ENCODE results near the gene LAMA4. TPM values are rescaled to one million over a fixed set of nuclear protein-coding genes. Genes with fewer than 3 reads are reported as not detected.

The LAMA4 gene
- total RNA-seq, 1 experiment from 2014 or later, result 11.9 TPM

- CTCF ChIA-PET, result no interaction called here
- Histone ChIP-seq H3K9me3 (ENCODE audit: control insufficient read depth, insufficient read depth, low read depth, low read length) (no peaks in the 10 kb centered on the region), H3K4me1 (ENCODE audit: control insufficient read depth, insufficient read depth, low read length) (no peaks in the 10 kb centered on the region), H3K4me3 (ENCODE audit: low read depth in 2 of 2, low read length in 2 of 2) (no peak overlapping the region), H3K27me3 (ENCODE audit: control insufficient read depth, insufficient read depth, low read length) (no peaks in the 10 kb centered on the region), H3K36me3 (ENCODE audit: control insufficient read depth, insufficient read depth, low read length) (no peaks in the 10 kb centered on the region), H3K27ac (ENCODE audit: low read length) (no peak overlapping the region)
- in situ Hi-C loops (cut with HindIII; ENCODE audit: low pct_unique_long_range_greater_than_20kb, low sequenced_read_pairs), result no loop called here
- ATAC-seq (no peak), DNase-seq (ENCODE audit: low read depth, low spot score) (no peak)
- TF ChIP-seq CTCF (IDR thresholded peaks at IDR 0.05), result no peak
- TF ChIP-seq TCF7L2 (IDR thresholded peaks at IDR 0.05; ENCODE audit: low read depth, low read length), result no peak
- no peak for TF ChIP-seq POLR2AphosphoS5 (IDR thresholded peaks at IDR 0.05; ENCODE audit: low read depth, low read length)
- TF ChIP-seq, protein P1, sequence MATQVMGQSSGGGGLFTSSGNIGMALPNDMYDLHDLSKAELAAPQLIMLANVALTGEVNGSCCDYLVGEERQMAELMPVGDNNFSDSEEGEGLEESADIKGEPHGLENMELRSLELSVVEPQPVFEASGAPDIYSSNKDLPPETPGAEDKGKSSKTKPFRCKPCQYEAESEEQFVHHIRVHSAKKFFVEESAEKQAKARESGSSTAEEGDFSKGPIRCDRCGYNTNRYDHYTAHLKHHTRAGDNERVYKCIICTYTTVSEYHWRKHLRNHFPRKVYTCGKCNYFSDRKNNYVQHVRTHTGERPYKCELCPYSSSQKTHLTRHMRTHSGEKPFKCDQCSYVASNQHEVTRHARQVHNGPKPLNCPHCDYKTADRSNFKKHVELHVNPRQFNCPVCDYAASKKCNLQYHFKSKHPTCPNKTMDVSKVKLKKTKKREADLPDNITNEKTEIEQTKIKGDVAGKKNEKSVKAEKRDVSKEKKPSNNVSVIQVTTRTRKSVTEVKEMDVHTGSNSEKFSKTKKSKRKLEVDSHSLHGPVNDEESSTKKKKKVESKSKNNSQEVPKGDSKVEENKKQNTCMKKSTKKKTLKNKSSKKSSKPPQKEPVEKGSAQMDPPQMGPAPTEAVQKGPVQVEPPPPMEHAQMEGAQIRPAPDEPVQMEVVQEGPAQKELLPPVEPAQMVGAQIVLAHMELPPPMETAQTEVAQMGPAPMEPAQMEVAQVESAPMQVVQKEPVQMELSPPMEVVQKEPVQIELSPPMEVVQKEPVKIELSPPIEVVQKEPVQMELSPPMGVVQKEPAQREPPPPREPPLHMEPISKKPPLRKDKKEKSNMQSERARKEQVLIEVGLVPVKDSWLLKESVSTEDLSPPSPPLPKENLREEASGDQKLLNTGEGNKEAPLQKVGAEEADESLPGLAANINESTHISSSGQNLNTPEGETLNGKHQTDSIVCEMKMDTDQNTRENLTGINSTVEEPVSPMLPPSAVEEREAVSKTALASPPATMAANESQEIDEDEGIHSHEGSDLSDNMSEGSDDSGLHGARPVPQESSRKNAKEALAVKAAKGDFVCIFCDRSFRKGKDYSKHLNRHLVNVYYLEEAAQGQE (IDR thresholded peaks at IDR 0.05; ENCODE audit: insufficient read depth in 1 of 2, low read depth in 2 of 2, low read length in 1 of 2), result no peak
- TF ChIP-seq SIN3A (IDR thresholded peaks at IDR 0.05; ENCODE audit: borderline replicate concordance, insufficient read depth, low read depth, low read length), result no peak
- intact Hi-C loops (cut with micrococcal nuclease; ENCODE audit: unreplicated experiment), result no loop called here
- POLR2A ChIA-PET, result no interaction called here
- BruUV-seq (replicated peaks), result no TSS peak
These were observed 59.9 kb downstream of the LAMA4 start for GRCh38 chr6:112194511-112194910.

DNA sequence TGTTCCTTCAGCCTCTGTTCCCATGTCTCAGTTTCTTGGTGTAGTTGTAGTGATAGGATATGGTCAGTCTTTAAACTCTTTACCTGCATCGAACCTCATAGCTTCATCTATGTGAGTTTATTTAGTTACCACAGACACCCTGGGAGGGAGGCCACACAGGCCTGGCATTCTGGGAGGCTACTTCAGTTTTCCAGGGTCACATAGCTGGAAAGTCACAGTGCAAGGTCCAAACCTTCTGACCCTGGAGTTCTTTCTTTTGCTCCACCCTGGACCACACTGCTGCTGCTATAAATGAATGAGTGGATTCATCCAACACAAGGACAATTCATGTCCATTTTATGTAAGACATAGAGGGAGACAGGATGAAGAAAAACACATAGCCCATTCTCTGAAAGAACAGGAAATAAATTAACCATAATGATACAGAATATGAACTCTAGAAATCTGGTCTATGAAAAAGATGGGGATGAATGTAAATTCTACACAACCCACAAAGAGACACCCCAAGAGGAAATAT is 60.8 kb downstream of the LAMA4 start:
- no peaks in the 10 kb centered on the region for H3K9me3 ChIP-seq (ENCODE audit: control insufficient read depth, insufficient read depth, low read depth, low read length)
- no peaks in the 10 kb centered on the region for H3K36me3 ChIP-seq (ENCODE audit: control insufficient read depth, insufficient read depth, low read length)
- ChIA-PET POLR2A (no interaction called here), CTCF (no interaction called here)
- ATAC-seq (no peak), DNase-seq (ENCODE audit: low read depth, low spot score) (no peak)
- H3K27ac ChIP-seq (ENCODE audit: low read length), result no peak overlapping the region
- intact Hi-C loops (cut with micrococcal nuclease; ENCODE audit: unreplicated experiment) (no loop called here), in situ Hi-C loops (cut with HindIII; ENCODE audit: low pct_unique_long_range_greater_than_20kb, low sequenced_read_pairs) (no loop called here)
- no peaks in the 10 kb centered on the region for H3K4me1 ChIP-seq (ENCODE audit: control insufficient read depth, insufficient read depth, low read length)
- H3K27me3 ChIP-seq (ENCODE audit: control insufficient read depth, insufficient read depth, low read length), result no peaks in the 10 kb centered on the region
- TF ChIP-seq SIN3A (IDR thresholded peaks at IDR 0.05; ENCODE audit: borderline replicate concordance, insufficient read depth, low read depth, low read length), result no peak
- TF ChIP-seq, protein P1 (IDR thresholded peaks at IDR 0.05; ENCODE audit: insufficient read depth in 1 of 2, low read depth in 2 of 2, low read length in 1 of 2), result no peak
- BruUV-seq (replicated peaks), result no TSS peak
- H3K4me3 ChIP-seq (ENCODE audit: low read depth in 2 of 2, low read length in 2 of 2), result no peak overlapping the region

Data from Panc1 (cell line).